Coronary artery (tissue), 2 donors: ENCODE measurements around the gene C16orf54.
A peak's percentile ranks its signal among the peaks of the same experiment; 100 is the strongest.
"Not testable (repeated sequence)": the region's sequence is repeated elsewhere in the genome, so short reads cannot be mapped to it uniquely, and the experiment has no call there.

Experiments used
- DNase-seq: peaks from one replicate; pipeline ENCODE4 v3.0.0-alpha.2; 2017; ENCODE audit warnings: low spot score
- H3K27ac ChIP-seq, 2 donors: fragments of 200-600 bp; sonication (generic); one replicate each; pipeline ENCODE4 v1.5.1; 2016 to 2019
- H3K4me3 ChIP-seq: fragments of 200-600 bp; sonication (generic); 2 replicates; pipeline ENCODE4 v1.5.1; 2016; ENCODE audit warnings: mild to moderate bottlenecking, moderate library complexity
- TF ChIP-seq, protein P1 (sequence below): fragments of 200-600 bp; sonication (generic); IDR thresholded peaks from one replicate; pipeline ENCODE4 v1.5.1; 2019; ENCODE audit warnings: antibody characterized with exemption

Gene C16orf54

DNA sequence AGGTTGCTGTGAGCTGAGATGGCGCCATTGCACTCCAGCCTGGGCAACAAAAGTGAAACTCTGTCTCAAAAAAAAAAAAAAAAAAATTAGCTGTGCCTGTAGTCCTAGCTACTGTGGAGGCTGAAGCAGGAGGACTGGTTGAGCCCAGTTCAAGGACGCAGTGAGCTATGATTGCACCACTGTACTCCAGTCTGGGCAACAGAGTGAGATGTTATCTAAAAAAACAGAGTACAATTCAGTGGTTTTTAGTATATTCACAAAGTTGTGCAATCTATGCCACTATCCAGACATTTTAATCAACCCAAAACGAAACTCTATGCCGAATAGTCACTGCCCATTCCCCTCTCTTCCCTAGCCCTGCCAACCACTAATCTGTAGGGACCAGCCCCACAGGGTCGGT, 25.1 kb downstream of the C16orf54 start:
- DNase-seq = no peak
- no peak overlapping the region for H3K4me3 ChIP-seq
- H3K27ac ChIP-seq = no peak overlapping the region
- TF ChIP-seq, protein P1, sequence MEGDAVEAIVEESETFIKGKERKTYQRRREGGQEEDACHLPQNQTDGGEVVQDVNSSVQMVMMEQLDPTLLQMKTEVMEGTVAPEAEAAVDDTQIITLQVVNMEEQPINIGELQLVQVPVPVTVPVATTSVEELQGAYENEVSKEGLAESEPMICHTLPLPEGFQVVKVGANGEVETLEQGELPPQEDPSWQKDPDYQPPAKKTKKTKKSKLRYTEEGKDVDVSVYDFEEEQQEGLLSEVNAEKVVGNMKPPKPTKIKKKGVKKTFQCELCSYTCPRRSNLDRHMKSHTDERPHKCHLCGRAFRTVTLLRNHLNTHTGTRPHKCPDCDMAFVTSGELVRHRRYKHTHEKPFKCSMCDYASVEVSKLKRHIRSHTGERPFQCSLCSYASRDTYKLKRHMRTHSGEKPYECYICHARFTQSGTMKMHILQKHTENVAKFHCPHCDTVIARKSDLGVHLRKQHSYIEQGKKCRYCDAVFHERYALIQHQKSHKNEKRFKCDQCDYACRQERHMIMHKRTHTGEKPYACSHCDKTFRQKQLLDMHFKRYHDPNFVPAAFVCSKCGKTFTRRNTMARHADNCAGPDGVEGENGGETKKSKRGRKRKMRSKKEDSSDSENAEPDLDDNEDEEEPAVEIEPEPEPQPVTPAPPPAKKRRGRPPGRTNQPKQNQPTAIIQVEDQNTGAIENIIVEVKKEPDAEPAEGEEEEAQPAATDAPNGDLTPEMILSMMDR = no peak

DNA sequence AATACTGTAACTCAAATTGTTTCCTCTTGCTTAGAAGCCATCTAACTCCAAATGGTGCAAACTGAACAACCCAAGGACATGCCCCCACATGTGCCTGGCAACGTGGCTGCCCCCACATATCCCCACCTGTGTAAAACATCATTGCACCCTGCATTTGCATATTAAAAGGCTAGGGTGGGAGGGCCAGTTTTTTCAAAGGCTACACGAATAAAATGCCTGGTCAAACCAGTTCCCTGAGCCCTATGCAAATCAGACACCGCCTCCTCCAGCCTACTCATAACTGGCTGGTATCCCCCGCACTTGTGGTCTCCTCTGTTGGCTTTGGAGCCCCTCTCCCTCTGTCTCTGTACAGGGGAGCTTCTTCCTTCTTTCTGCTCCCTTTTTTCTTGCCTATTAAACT, 26.7 kb downstream of the C16orf54 start:
- TF ChIP-seq, protein P1 = no peak
- no peak for DNase-seq
- no peak overlapping the region for H3K4me3 ChIP-seq
- no peak overlapping the region for H3K27ac ChIP-seq

DNA sequence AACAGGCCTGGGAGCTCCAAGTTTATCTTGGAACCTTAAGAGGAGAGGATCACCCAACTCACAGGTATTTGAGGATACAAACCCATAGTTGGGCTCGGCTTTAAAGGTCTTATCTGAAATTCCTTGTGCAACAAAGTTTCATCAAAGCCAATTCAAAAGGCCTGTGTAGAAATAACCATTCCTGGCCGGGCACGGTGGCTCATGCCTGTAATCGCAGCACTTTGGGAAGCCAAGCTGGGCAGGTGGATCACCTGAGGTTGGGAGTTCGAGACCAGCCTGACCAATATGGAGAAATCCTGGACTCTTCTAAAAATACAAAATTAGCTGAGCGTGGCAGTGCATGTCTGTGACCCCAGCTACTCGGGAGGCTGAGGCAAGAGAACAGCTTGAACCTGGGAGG, 28.7 kb downstream of the C16orf54 start:
- no peak for DNase-seq
- Histone ChIP-seq H3K4me3 (no peak overlapping the region), H3K27ac (no peak overlapping the region)
- TF ChIP-seq, protein P1 = no peak

DNA sequence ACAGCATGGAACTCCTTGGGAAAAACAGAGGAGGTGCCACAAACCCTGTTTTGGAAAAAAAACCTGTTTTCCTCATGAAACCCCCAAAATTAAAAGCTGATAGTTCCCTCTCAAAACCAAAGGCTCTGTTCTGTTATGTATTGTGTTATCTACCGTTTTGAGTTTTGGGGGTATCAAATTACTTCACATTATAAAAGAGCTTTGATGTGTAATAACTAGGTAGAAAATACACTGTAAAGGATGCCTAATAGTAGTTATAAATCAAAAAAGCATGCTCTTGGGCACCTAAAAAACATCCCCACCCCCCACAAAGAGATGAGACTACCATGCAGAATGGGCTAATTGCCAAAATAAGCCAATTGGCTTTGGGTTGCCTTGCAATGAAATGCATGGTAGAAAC, 30.8 kb downstream of the C16orf54 start:
- no peak overlapping the region for H3K27ac ChIP-seq
- DNase-seq = no peak
- TF ChIP-seq, protein P1 = no peak
- H3K4me3 ChIP-seq = no peak overlapping the region

DNA sequence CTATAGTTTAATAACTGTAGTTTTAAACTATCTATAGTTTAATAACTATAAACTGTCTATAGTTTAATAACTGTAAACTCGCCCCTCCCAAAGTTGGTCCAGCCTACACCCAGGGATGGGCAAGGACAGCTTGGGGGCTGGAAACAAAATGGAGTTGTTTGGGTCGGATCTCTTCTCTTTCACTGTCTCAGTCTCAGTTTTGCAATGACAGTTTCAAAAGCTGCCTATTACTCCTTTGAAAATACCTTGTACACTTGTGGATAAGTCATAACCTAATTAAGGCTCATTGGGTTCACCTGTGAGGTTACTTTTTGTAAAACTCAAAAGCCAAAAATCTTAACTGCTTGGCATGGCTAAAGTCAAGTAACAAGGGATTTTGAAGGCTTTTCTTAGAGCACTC, 31.4 kb downstream of the C16orf54 start:
- DNase-seq = no peak
- H3K27ac ChIP-seq = no peak overlapping the region
- TF ChIP-seq, protein P1 = no peak

DNA sequence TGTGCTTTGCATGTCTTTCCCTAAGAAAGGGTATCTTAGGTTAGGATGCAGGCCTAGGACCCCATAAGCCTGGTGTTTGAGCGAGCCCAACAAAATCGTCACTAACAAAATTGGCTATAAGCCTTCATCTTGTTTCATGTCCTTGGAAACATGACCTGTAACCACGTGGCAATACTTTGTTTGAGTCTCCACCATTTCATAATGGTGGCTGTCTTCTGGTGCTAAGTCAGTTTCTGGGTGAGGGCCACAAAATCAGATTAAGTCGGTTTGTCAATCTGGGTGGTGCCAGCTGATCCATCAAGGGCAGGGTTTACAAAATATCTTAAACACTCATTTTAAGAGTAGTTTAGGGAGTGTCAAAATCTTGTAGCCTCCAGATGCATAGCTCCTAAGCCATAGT, 33.0 kb downstream of the C16orf54 start:
- no peak for DNase-seq
- TF ChIP-seq, protein P1 = no peak
- Histone ChIP-seq H3K4me3 (no peak overlapping the region), H3K27ac (no peak overlapping the region)

More for the DNA sequence above, 31.4 kb downstream of the C16orf54 start:
- H3K4me3 ChIP-seq = no peak overlapping the region

DNA sequence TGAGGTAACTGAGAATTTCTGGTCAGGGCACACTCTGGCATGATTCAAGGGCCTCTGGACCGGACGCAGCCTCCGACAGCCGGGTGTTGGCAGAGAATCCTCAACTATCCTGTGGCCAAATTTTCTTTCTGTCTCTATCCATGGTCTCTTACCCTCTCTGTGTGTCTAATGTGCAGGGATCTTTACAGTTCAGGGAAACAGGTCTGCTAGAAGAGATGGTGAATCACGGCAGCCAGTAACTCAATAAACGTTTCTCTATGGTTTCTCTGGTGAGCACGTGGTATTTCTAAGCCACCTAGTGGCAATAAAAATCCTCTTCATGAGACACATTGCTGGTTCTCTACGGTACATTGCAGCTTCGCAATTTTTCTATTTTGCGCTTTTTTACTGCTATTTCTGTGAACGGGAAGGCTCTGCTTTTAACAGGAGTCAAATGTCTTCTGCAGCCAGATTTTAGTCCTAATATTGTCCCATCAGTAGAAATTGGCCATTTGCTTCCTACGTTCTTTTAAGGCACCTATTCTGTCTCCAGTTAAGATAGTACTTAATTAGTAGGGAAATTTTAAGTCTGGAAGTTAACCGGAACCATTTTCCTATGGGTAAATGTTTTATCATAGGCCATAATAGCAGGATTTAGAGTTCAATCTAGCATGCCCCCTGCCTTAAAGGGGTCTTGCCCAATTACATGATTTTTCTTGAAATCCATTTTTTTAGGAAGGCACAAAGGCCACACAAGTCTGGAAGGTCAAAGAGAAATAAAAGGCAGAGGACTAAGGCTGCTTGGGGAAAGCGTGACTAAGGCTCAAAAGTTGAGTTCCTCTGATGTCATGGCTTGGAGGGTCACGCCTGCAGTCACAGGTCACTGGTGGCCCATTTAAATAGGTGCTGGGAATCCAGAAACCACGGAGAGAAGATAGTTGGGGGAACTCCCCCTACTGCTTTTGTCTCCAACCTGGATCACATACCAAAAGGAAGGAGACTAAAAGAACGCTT, 35.3 kb downstream of the C16orf54 start:
- H3K27ac ChIP-seq = no peak overlapping the region
- no peak for DNase-seq
- TF ChIP-seq, protein P1 = peak; percentile 28
- H3K4me3 ChIP-seq = no peak overlapping the region

DNA sequence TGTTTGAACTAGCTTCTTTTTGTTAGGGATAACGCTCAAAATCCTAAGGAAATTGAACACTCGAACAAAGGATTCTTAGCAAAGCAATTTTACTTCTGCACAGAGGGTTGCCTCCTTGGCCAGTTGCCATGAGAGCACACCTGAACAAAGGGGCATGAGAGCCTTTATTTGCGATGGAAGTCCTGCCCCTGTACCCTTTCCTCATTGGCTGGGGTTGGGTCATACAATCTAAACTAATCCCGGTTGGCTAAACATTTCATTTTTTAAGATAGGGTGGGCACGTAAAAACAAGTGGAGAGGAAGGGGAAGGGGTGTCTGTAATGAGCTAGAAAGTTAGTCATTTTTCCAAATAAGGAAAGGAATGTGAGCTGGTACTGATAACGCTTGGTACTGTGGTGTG, 36.1 kb downstream of the C16orf54 start:
- not testable (repeated sequence) for H3K27ac ChIP-seq, DNase-seq, H3K4me3 ChIP-seq
